Putamen (tissue), 1 donor: Measurements from ENCODE around the gene LCE1B.

Experiments
- DNase-seq: peaks from one replicate; pipeline ENCODE4 v3.0.0-alpha.2; 2016; ENCODE audit warnings: low spot score

LCE1B gene

DNA sequence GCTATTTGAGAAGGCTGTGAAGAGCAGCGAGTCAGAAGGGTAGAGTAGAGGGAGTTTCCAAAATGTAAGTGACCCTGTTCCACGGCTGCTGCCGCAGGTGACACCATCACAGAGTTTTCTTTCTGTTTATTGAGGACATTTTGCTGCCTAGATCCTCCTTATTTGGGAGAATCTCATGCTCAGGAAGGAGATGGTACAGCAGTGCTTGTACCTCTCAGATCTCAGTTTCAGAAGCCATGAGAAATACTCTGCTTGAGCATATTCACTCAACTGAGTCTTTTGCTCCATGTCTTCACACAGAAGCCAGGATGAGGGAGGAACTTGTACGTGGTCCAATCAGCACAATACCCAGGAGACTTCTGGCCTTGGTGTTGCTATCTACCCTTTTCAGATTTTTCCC is 49.6 kb downstream of the LCE1B start:
- DNase-seq, result no peak
